Measurements from ENCODE around the gene OTUD7B. TPM values are rescaled to one million over a fixed set of nuclear protein-coding genes. Genes with fewer than 3 reads are reported as not detected.

OTUD7B gene
- total RNA-seq, 2 experiments from 2014 or later, result 21.9 to 23.2 TPM

DNA sequence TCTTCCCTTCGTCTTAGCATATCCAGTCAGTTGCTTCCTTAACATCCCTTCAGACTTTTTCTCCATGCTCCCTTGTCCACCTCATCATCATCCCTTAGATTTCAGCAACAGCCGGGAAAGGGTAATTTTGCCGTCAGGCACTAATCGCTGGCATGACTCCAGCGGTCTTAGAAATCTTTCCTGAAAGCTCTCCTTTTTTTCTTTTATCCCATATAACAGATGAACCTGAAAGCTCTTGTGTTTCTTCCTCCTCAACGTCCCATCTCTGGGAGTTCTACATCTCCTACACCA is 121.6 kb downstream of the OTUD7B start:
- no peak overlapping the region for H3K4me3 Mint-ChIP-seq
- H3K27me3 Mint-ChIP-seq, result no peaks in the 10 kb centered on the region
- DNase-seq, result no peak
- H3K9me3 Mint-ChIP-seq, result peaks cover 2% of the 10 kb centered on the region
- H3K27ac Mint-ChIP-seq, result no peak overlapping the region
- no peaks in the 10 kb centered on the region for H3K36me3 Mint-ChIP-seq
- peaks cover 3% of the 10 kb centered on the region for H3K4me1 Mint-ChIP-seq

DNA sequence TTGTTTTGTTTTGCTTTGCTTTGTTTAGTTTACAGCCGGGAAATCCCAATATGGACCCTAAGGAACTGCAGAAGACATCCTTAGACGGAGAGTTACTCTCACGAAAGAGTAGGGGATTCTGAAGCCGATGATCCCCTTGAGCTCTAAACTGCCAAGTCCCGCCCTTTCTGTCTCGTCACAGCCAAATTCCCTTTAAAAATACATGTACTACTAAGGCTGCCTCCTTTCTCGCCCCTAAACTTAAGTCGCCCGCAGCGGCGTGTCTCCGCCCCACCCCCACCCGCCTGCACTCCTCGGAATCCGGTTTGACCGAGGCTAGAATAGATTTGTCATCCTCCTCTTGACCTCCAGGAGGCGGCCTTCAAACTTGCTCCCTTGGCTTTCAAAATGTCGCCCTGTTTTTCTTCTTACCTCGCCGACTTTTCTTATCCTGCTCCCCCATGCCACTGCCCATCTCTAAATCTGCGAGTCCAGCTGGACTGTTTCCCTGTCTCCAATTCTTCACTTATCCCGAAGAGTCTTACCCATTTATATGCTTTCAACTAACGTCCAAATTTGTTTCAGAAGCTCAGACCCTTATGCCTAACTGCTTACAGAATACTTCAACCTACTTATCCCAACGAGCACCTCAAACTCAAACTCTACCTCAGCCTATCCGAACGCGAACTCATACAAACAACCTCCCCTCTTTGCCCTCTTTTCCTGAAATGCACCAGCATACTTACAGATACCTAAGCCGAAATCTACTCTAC is 122.1 kb downstream of the OTUD7B start:
- H3K4me1 Mint-ChIP-seq, result peaks cover 3% of the 10 kb centered on the region
- no peaks in the 10 kb centered on the region for H3K27me3 Mint-ChIP-seq
- H3K4me3 Mint-ChIP-seq, result no peak overlapping the region
- H3K9me3 Mint-ChIP-seq, result peaks cover 2% of the 10 kb centered on the region
- DNase-seq, result peak; percentile 75
- H3K36me3 Mint-ChIP-seq, result no peaks in the 10 kb centered on the region
- no peak overlapping the region for H3K27ac Mint-ChIP-seq

Other genes with a start within 250 kb of the OTUD7B start
- gene FCGR1A, start 228.0 kb downstream of the OTUD7B start, total RNA-seq, result not detected
- gene BOLA1, start 111.2 kb downstream of the OTUD7B start, total RNA-seq, result 10 to 100 TPM; 20.6 to 22.6 TPM
- 10 to 100 TPM; 12.5 to 12.8 TPM for gene SV2A, start 92.9 kb downstream of the OTUD7B start, total RNA-seq
- gene SF3B4, start 82.9 kb downstream of the OTUD7B start, total RNA-seq, result 100 to 1,000 TPM; 111 to 112 TPM
- 1 to 10 TPM in 1 of 2 experiments, under 1 TPM in 1; 0.94 to 1.8 TPM for gene MTMR11, start 73.8 kb downstream of the OTUD7B start, total RNA-seq
- gene VPS45, start 57.0 kb upstream of the OTUD7B start, total RNA-seq, result 10 to 100 TPM; 22.9 to 23.0 TPM
- gene PLEKHO1, start 139.2 kb upstream of the OTUD7B start, total RNA-seq, result 10 to 100 TPM; 14.9 to 15.5 TPM
- gene ANP32E, start 225.4 kb upstream of the OTUD7B start, total RNA-seq, result 100 to 1,000 TPM; 176 to 191 TPM
- gene CA14, start 247.0 kb upstream of the OTUD7B start, total RNA-seq, result not detected

Measured in activated naive CD8-positive, alpha-beta T cell treated with anti-CD3 and anti-CD28 coated beads for 36 hours (primary cell).